NCI-H1048 (cell line): ENCODE measurements around the gene SMIM15.
"Not testable (repeated sequence)": the region's sequence is repeated elsewhere in the genome, so short reads cannot be mapped to it uniquely, and the experiment has no call there.

Experiments used
- DNase-seq: peaks from one replicate; lab custom pipeline; 2025; lab: John Stamatoyannopoulos, UW

Gene SMIM15, protein sequence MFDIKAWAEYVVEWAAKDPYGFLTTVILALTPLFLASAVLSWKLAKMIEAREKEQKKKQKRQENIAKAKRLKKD

DNA sequence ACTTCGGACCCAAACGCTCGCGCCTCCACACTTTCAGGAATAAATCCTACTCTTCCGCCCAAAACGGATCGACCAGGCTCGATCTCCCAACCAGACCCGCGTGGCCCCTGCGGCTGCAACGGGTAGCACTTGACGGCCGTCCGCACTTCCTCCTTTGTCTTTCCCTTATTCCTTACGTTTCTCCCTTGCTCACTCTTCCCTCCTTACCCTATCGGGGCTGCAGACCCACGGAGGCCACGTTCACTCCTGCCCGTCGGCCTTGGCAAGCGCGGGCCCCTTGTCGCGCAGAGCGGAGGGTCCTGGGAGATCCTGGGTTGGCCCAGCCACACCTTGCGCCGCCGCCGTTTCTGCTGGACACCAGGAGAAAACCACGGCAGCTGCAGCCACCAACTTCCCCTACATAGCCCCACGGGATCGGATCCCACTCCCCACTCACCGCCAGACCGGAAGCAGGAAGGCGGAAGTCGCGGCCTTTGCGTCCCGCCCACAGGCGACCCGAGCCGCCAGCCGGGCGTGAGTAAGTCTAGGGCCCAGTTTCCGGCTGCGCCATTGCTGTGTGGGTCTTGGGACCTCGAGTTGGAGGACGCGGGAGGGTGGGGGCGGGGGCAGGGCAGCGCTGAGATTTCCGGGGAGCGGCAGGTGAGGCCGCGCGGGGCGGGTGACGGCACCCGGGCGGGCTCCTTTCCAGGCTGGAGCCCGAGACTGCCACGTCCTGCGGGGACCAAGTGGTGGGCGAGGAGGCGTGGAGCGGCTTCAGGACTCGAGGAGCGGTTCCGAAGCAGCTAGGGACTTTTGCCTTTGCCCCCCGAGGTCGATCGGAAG is at the start of gene SMIM15:
Gene SMIM15, minus strand, starts transcription at position 459 of the 822 bp plus-strand sequence. CDS start 2,297 bp downstream, outside the sequence.
- DNase-seq: peak; percentile 84

DNA sequence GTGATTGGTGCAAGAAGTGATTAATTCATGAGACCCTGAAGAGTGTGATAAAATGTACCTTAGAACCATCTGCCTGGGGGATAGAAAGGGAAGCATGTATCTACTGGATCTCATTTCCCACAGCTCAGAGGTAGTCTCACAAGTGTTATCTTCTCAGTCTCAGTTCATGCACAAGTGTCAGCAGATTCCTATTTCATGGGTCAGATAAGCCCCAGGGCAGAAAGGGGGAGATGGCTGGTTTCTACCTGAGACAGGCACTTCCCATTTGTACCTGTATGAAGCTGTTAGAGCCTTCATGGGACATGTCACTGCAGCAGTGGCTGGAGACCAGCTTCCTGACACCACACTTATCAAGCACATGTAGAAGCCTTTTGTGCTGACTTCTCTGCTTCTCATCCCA is 45.6 kb upstream of the SMIM15 start:
- DNase-seq: no peak

DNA sequence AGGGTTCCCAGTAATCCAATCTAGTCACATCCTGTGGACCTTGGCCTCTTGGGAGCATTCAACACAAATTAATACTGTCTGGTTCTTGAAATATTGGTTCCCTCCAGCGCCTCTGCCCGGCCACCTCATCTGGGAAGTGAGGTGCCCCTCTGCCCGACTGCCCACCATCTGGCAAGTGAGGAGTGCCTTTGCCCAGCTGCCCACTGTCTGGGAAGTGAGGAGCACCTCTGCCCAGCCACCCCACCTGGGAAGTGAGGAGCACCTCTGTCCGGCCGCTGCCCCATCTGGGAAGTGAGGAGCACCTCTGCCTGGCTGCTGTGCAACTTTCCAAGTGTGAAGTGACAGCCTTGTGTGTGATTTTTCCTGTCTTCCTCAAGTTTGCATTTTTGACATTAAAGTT is 42.7 kb upstream of the SMIM15 start:
- DNase-seq: no peak

DNA sequence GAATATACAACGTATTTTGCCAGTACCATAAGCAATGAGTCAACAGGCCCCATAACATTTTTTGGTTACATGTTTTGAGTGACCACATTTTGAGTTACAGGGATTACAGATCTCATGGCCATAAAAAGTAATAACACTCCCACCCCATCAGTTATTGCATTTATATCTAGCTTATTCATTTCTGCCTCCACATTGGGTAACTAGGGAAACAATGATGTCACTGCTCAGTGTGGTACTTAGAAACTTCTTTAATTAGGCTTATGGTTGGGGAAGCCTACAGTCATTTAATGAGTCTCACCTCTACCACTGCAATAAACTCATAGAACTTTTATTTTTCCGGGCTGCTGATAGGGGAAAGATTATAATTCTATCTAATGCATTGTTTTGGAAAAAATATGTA is 39.9 kb upstream of the SMIM15 start:
- no peak for DNase-seq

DNA sequence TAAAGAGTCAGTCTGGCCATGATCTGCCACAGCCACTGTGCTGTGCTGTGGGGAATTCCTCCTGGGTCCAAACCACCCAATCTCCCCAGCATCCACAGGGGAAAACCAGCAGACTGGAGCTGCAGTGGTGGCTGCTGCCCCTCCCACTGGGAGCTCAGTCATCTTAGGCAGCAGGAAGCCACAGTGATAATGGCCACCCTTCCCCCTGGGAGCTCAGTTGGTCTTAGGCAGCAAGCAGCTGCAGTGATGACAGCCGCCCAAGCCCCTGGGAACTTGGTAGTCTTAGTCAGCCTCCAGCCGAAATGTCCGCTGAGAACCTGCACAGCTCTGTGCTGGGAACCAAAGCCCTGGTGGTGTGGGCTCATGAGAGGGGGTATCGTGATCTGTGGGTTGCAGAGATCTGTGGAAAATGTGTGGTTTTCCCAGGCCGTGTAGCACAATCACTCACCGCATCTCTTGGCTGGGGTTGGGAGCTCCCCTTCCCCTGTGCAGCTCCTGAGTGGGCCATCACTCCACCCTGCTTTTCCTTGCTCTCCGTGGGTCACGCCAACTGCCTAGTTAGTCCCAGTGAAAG is 38.4 kb upstream of the SMIM15 start:
- DNase-seq: no peak

DNA sequence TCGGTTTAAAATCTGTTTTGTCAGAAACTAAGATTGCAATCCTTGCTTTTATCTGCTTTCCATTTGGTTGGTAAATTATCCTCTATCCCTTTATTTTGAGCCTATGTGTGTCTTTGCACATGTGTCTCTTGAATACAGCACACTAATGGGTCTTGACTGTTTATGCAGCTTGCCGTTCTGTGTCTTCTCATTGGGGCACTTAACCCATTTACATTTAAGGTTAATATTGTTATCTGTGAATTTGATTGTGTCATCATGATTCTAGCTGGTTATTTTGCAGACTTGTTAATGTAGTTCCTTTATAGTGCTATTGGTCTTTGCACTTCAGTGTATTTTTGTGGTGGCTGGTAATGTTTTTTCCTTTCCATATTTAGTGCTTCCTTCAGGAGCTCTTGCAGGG is 36.3 kb upstream of the SMIM15 start:
- DNase-seq: no peak

DNA sequence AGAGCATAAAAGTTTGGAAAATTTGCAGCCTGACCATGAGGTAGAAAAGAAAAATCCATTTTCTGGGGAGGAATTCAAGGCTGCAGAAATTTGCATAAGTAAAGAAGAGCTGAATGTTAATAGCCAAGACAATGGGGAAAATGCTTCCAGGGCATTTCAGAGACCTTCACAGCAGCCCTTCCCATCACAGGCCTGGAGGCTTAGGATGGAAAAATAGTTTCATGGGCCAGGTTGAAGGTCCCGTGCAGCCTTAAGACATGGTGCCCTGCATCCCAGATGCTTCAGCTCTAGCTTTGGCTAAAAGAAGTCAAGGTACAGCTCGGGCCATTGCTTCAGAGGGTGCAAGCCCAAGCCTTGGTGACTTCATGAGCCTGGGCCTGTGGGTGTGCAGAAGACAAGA is 25.6 kb upstream of the SMIM15 start:
- not testable (repeated sequence) for DNase-seq

DNA sequence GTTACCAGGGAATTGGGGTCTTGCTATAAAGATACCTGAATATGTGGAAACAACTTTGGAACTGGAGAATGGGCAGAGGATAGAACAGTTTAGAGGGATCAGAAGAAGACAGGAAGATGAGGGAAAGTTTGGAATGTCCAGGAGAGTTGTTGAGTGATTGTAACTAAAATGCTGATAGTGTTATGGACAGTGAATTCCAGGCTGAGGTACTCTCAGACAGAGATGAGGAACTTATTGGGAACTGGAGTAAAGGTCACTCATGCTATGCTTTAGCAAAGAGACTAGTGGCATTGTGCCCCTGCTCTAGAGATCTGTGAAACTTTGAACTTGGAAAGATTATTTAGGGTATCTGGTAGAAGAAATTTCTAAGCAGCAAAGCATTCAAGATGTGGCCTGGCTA is 25.1 kb upstream of the SMIM15 start:
- not testable (repeated sequence) for DNase-seq

DNA sequence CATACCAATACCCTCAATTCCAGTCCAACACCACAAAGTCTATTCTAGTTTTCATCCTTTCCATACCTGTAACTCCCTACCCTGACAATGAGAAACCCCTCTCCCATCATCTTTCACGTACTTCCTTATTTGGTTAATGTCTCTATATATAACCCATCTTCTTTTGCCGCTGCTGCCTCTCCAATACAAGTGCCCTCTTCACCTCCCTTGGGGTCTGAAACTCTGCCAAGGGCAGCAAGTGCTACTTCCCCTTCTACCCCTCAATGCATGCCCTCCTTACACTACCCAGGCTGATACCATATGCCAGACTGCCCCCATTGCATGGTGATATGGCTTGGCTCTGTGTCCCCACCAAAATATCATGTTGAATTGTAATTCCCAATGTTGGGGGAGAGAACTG is 24.4 kb upstream of the SMIM15 start:
- DNase-seq: no peak

DNA sequence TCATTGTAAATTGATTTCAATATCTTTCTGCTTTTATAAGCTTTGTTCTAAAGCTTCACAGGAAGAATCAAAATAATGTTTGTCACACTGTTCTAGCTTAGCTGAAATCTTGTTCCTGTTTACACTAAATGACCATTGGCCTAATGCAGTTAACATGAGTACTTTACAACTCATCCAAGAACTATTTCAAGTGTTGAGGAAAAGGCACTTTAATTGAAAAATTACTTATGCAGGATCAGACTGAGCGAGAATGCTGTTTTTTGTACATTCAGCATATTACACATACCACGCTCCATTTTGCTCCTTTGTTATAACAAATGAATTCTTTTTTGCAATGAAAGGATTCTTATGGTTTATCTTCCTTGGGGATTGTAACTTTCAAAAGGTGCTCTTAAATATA is 22.4 kb upstream of the SMIM15 start:
- DNase-seq: no peak

DNA sequence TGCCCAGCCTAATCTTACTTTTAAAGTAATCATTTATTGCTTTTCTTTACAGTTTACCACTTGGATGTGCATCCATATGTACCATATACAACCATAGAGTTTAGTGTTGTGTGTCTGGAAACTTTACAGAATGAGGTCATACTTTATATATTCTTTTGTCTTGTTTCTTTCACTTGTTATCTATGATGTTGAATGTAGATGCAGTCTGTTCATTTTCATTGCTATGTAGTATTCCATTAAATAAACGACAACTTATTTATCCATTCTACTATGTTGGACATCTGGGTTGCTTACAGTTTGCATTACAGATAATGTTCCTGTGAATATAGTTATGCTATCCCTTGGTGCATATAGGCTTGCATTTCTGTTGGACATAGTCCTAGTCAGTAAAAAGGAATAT is 21.3 kb upstream of the SMIM15 start:
- DNase-seq: no peak

DNA sequence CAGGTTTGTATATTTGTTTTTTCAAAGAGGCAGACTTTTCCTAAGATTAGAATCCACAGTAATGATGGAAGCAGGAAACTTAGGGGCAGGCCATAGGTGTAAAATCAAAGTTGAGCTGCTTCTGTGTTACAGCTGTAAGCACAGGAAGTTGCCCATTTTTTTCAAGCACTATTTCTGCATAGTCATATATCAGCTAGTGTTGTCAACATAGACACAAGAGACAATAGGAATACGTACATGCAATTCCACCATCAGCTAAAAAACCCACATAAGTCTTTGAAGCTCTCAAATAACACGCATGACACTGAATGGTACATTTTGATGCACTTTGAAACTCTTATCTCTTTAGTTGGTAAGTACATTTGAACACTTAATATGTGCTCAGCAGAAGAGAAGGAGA is 20.2 kb upstream of the SMIM15 start:
- DNase-seq: no peak

DNA sequence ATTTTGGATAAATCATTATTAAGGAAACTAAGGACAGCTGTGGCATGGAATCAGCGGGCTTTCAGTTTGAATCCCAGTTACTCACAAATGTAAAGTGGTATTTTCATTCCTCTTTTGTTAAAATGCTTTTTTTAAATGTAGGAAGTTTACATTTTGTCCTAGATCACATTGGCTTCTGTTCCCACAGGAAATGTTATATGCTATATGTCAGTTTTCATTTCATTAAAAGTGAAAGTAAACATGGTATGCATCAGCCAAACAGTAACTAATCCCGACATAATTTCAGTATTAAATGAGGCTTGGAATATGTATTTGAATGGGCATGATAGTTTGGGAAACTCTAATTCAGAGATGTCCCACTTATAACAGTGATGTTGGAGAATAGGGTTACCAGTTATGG is 18.6 kb upstream of the SMIM15 start:
- no peak for DNase-seq

DNA sequence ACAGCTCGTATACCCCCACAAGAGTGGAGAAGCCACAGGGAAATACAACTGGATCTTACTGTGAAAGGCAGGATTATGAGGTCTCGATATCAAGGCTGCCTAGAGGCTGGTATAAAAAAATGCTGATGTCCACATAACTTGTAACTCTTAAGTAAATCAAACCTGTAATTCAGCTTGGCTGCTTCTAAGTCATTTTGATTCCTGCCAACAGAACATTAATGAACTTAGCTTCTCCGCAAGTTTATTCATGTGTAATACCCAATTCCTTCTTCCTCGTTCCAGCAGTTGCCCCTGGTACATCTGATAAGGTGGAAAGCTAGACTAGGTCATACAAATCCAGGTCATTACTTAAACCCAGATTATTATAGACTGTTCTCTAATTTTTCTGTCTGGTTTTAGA is 16.4 kb upstream of the SMIM15 start:
- no peak for DNase-seq

DNA sequence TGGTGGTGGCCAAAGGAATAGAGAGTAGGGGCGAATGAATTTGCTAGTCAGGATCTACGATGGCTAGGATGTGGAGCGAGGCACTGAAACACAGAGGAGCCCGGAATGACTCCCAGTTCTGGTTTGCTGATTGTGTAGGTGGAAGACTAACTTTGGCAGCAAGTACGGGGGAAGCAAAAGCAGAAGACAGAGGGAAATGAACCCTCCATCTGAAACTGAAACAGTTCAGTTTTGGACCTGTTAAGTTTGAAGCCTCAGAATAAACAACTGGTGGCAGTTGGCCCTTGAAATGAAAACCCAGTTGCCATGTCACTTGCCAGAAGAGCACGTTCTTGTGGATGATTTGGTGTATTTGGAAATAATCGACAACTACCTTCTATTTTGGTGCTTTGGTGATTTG is 15.4 kb upstream of the SMIM15 start:
- no peak for DNase-seq

DNA sequence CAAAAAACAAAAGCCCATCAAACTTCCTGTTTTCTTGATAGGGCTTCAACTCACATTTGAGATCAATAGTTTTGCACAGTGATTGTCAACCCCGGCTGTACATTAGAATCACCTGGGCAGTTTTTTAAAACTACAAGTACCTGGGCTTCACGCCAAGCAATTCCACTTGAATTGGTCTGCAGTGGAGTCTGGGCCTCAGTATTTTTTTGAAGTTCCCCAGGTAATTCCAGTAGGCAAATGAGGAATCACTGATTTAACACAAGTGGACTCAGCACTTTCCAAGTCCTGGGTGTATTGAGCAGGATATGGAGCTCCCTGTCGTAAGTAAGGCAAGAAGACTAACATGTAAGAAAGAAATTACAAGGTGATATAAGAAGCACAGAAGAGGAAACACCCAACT is 14.8 kb upstream of the SMIM15 start:
- DNase-seq: no peak

DNA sequence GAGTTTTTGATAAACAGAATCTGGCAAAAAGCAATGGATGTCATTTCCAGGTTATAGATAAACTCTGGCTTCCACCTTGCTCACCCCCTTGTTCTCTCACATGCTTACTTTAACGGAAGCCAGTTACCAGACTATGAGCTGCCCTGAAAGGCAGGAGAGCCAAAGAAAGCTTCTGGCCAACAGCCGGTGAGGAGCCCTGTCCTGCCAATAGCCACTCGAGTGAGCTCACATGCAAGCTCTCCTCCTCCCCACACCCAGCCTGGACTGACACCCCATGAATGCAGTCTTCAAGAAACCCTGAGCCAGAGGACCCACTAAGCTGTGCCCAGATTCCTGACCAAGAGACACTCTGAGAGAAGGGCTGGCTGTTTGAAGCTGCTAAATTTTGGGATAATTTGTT is 14.4 kb upstream of the SMIM15 start:
- DNase-seq: no peak

DNA sequence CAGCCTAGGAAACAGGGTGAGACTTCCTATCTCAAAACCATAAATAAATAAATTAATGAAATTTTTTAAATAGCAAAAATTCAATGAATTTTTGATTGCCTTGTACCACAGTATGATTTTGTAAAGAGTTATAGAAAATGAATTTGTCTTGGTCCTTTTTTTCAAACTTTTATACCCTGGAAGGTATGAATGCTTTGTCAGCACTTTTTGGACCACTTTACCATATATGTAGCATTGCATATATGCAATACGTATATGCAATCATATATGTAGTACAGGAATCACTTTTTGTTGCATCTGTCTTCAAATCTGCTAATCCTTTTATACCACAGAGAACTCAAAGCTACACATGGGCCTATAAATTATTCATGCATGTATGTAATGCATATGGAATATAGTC is 9.2 kb upstream of the SMIM15 start:
- DNase-seq: no peak

DNA sequence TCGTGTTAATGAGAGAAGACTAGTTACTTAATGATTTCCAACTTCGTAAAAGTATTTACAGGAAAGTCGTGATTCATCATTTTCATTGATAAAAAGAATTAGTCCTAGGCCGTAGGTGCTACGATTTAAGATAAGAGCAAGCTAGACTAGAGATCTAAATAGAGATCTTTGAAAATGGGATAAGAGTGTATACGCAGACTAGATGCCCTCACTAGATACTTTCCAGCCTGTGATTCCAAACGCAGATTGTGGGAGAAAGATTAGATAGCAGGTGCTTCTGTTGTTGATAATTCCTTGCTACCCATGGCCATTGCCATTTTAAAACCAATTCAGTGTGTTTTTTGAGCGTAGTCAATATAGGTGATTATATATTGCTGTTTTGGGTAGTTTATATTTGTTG is 6.7 kb upstream of the SMIM15 start:
- DNase-seq: no peak

DNA sequence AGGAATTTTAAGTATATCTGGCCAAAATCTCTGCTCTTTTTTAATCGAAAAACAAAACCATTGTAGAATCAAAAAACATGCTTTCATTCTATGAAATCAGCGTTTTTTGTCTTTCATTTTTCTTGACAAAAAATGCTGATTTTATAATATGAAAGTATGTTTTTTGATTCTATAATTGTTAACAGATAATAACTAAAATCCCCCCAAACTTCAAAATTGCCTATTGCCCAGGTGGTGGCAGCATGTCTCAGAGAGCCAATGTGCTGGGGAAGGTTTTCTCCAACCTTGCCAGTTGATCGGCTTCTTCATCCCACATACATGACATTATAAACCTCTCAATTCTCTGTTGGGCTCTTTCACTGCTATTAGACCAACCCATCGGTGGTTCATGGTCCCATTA is 5.1 kb upstream of the SMIM15 start:
- DNase-seq: no peak

DNA sequence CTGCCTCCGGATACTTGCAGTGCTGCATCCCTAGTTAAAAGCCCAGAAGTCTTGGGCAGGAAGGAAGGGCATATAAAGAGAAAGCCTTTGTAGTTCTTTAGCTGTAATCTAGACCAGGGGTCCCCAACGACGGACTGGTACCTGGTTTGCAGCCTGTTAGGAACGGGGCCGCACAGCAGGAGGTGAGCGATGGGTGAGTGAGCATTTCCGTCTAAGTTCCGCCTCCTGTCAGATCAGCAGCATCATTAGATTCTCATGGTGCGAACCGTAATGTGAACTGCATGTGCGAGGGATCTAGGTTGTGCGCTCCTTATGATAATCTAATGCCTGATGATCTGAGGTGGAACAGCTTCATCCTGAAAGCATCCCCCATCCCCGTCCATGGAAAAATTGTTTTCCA is 1.6 kb upstream of the SMIM15 start:
- DNase-seq: no peak

DNA sequence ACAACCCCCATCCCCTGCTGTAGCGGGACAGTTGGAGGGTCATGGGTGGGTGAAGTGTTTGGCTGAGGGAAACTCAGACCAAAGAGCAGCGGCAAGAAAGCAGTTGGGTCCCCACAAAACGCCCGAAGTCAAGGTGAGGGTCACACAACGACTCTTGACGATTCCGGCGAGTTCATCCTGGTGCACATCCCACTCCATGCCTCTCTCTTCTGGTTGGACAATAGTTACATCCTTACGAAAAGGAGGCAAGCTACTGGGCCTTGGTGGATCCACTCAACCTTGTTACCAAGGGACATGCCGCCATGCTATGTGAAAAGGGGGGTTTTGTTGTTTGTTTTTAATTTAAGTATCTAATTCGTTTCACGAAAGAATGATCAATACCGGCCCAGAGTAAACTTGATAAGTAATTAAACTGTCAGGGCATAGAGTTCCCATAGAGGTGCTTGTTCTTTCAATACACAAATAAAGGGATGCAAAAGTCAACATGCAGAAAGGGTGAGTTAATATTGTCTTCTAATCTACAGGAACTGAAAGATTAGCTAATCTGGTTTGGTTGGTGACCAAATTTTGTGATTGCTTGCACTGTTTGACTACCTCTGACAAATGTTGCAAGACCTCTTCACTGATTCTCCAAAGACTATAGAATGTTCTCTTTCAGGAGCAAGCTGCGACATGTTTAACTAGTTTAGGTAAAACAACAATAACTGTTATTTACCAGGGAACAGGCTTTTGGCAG is 732 bp upstream of the SMIM15 start:
- no peak for DNase-seq

DNA sequence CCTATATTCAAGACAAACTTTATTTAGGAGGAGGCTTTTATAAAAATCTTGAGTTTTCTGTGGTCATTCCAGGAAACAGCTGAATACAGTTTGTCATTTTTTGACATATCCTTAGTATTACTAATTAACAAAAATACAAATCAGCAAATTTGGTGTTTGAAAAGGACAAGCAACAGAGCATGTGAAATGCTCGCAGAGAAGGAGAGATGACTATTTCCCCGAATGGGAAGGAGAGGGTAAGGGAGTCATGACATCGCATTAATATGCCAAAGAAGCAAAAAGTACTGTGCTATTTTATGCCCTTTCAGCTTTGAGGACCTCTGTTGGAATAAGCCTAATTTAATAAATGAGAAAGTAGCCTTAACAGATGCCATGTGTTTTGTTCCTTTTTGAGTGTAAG is 1.8 kb downstream of the SMIM15 start:
- DNase-seq: no peak
